Sigmoid colon (tissue), 3 donors: ENCODE measurements around the gene OVAAL.

ENCODE experiments used
- POLR2A ChIP-seq, 2 donors: fragments of 450-650 bp; IDR thresholded peaks; one replicate each; pipeline ENCODE4 v1.6.1; 2016; ENCODE audit warnings: antibody characterized with exemption in 2 of 2, mild to moderate bottlenecking in 2 of 2, moderate library complexity in 2 of 2
- TF ChIP-seq, protein P1 (sequence below), 4 experiments: fragments of 450-650 bp in 3 of 4; fragments of 200-600 bp in 1 of 4; IDR thresholded peaks; one replicate each; pipeline ENCODE4 v1.5.1; 2016 to 2019; ENCODE audit warnings: antibody characterized with exemption in 4 of 4, mild to moderate bottlenecking in 3 of 4, moderate library complexity in 2 of 4

DNA sequence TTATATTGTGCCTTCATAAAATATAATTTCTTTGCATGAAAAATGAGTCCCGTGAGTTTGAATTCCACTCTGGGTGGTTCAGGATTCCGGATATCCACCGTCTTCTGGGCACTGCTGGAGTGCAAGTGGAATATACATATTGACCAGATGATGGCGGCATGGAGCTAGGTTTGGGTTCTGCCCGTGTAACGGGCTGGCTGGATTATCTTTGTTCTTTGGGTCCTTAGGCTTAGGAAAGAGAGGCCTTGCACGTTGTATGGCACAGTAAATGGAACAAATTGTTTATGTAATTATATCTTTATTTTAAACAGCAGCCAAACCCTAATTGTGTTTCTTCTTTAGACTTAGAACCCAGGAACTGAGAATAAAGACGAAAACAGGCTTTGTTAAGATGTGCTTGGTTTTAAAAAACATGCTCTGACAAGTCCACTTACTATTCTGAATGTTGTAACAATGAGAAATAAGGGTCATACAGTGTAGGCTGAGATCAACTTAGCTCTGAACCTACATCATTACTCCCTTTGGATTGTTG is 42.8 kb upstream of the OVAAL start:
- TF ChIP-seq, protein P1, sequence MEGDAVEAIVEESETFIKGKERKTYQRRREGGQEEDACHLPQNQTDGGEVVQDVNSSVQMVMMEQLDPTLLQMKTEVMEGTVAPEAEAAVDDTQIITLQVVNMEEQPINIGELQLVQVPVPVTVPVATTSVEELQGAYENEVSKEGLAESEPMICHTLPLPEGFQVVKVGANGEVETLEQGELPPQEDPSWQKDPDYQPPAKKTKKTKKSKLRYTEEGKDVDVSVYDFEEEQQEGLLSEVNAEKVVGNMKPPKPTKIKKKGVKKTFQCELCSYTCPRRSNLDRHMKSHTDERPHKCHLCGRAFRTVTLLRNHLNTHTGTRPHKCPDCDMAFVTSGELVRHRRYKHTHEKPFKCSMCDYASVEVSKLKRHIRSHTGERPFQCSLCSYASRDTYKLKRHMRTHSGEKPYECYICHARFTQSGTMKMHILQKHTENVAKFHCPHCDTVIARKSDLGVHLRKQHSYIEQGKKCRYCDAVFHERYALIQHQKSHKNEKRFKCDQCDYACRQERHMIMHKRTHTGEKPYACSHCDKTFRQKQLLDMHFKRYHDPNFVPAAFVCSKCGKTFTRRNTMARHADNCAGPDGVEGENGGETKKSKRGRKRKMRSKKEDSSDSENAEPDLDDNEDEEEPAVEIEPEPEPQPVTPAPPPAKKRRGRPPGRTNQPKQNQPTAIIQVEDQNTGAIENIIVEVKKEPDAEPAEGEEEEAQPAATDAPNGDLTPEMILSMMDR (IDR thresholded peaks at IDR 0.05), result peak; percentile 46 to 79 (median 72)
- TF ChIP-seq POLR2A (IDR thresholded peaks at IDR 0.05), result no peak
